NCI-H524 (cell line): ENCODE measurements around the gene POLD1.
A peak's percentile ranks its signal among the peaks of the same experiment; 100 is the strongest.
"Not testable (repeated sequence)": the region's sequence is repeated elsewhere in the genome, so short reads cannot be mapped to it uniquely, and the experiment has no call there.

Source experiments
- DNase-seq, 2 experiments: peaks; one replicate each; lab custom pipeline; 2025; lab: John Stamatoyannopoulos, UW

Gene POLD1

GRCh38 chr19:50365434-50366306 is 18.5 kb upstream of the POLD1 start, which contains the start of gene NAPSA:
NAPSA (minus strand) TSS chr19:50365639; CDS start chr19:50365621, 18 bp downstream.
- DNase-seq: no peak

GRCh38 chr19:50368649-50369570 is 15.2 kb upstream of the POLD1 start:
- DNase-seq: peak; percentile 71 to 84

- DNase-seq: no peak
These were observed 12.2 kb upstream of the POLD1 start for GRCh38 chr19:50371914-50372475.

GRCh38 chr19:50376166-50377050 is 7.7 kb upstream of the POLD1 start, which contains the start of gene NR1H2:
NR1H2 (plus strand) TSS chr19:50376457; CDS start chr19:50377606, 1,149 bp downstream.
- peak; percentile 95 to 98 for DNase-seq

- DNase-seq: peak in 1 of 2 experiments; percentile 48
These were observed 7.1 kb upstream of the POLD1 start for GRCh38 chr19:50377051-50377461.

GRCh38 chr19:50377517-50377916 is 6.6 kb upstream of the POLD1 start:
- no peak for DNase-seq

GRCh38 chr19:50378169-50378862 is 5.8 kb upstream of the POLD1 start:
- no peak for DNase-seq

- no peak for DNase-seq
These were observed 5.3 kb upstream of the POLD1 start for GRCh38 chr19:50378863-50379236.

GRCh38 chr19:50379602-50380001 is 4.5 kb upstream of the POLD1 start:
- DNase-seq: no peak

GRCh38 chr19:50380137-50380536 is 4.0 kb upstream of the POLD1 start:
- no peak for DNase-seq

GRCh38 chr19:50380751-50381151 is 3.4 kb upstream of the POLD1 start:
- no peak for DNase-seq

- DNase-seq: no peak
These were observed 2.0 kb upstream of the POLD1 start for GRCh38 chr19:50381881-50382729.

GRCh38 chr19:50383001-50383851 is 921 bp upstream of the POLD1 start:
- DNase-seq: no peak

GRCh38 chr19:50384685-50385535 is 763 bp downstream of the POLD1 start:
- DNase-seq: no peak

GRCh38 chr19:50387176-50387867 is 3.2 kb downstream of the POLD1 start:
- no peak for DNase-seq

GRCh38 chr19:50387868-50388245 is 3.7 kb downstream of the POLD1 start:
- no peak for DNase-seq

GRCh38 chr19:50390295-50390694 is 6.1 kb downstream of the POLD1 start:
- not testable (repeated sequence) for DNase-seq
